Heart right ventricle (tissue), 16 donors: ENCODE data around the gene TTC24. TPM values are rescaled to one million over a fixed set of nuclear protein-coding genes. Genes with fewer than 3 reads are reported as not detected.

ENCODE experiments used
- ATAC-seq, 8 donors: fragments of 200-7000 bp; cut with Tn5 transposase; one replicate each; pipeline ENCODE4 v1.9.1; 2020; ENCODE audit warnings: mild to moderate bottlenecking in 8 of 8, moderate library complexity in 8 of 8, moderate number of reproducible peaks in 1 of 8
- DNase-seq, 2 donors: peaks; one replicate each; pipeline ENCODE4 v3.0.0-alpha.2; 2020
- H3K27ac ChIP-seq, 10 donors: fragments of 200-600 bp; sonication (generic) in 2 of 10; one replicate each; pipeline versions ENCODE4 v1.5.0 to v1.8.0; 2020 to 2022; ENCODE audit warnings: mild to moderate bottlenecking in 3 of 10
- H3K27me3 ChIP-seq, 7 donors: fragments of 200-600 bp; one replicate each; pipeline ENCODE4 v1.8.0; 2021 to 2022; ENCODE audit warnings: mild to moderate bottlenecking in 2 of 7
- H3K36me3 ChIP-seq, 9 donors: fragments of 200-600 bp; sonication (generic) in 1 of 9; one replicate each; pipeline versions ENCODE4 v1.5.0 to v1.8.0; 2020 to 2022; ENCODE audit warnings: mild to moderate bottlenecking in 2 of 9
- H3K4me1 ChIP-seq, 9 donors: fragments of 200-600 bp; sonication (generic) in 1 of 9; one replicate each; pipeline versions ENCODE4 v1.5.0 to v1.8.0; 2020 to 2022; ENCODE audit warnings: mild to moderate bottlenecking in 4 of 9
- H3K4me3 ChIP-seq, 10 donors: fragments of 200-600 bp; sonication (generic) in 2 of 10; one replicate each; pipeline versions ENCODE4 v1.5.0 to v1.8.0; 2020 to 2022; ENCODE audit warnings: mild to moderate bottlenecking in 7 of 10, moderate library complexity in 2 of 10
- H3K9me3 ChIP-seq, 11 donors: fragments of 200-600 bp in 10 of 11; sonication (generic) in 2 of 11; one replicate each; pipeline versions ENCODE4 v1.5.0 to v1.8.0; 2013 to 2022; ENCODE audit warnings: mild to moderate bottlenecking in 2 of 11, control low read depth in 1 of 11, moderate library complexity in 1 of 11
- WGBS, 2 donors: extraction: QIAGEN DNeasy Blood & Tissue Kit; methylation state at CpG; one replicate each; pipeline ENCODE4 v1.1.7; 2013; ENCODE audit warnings: inconsistent platforms in 1 of 2; 5-methylcytosine and 5-hydroxymethylcytosine counted together
- intact Hi-C, 10 donors: fragments of 100-400 bp; cut with DNase I; formaldehyde crosslinking; loops; one replicate each; pipeline versions ENCODE4 v1.11.1 to v1.14.2; 2022
- polyA plus RNA-seq, 2 donors: library from polyadenylated mRNA; stranded (reverse); fragments of 200-250 nt; gene quantifications; one replicate each; pipeline ENCODE4 v1.2.3, GENCODE V29; 2013
- total RNA-seq, 10 donors: library from RNA; stranded (reverse); fragmentation: NEBNext Ultra II Directional in 3 of 10; extraction: Animal tissue kit (Norgen Biotek cat#: 25700) in 3 of 10; gene quantifications; one replicate each; pipeline versions ENCODE4 v1.2.1 to v1.2.4, GENCODE V29; 2021 to 2023
- TF ChIP-seq, protein P1 (sequence below), 9 donors: fragments of 200-600 bp; sonication (generic) in 2 of 9; IDR thresholded peaks; one replicate each; pipeline versions ENCODE4 v1.5.0 to v1.8.0; 2021 to 2022; ENCODE audit warnings: antibody characterized with exemption in 9 of 9, mild to moderate bottlenecking in 5 of 9, moderate library complexity in 1 of 9
- donor health status: Arrhythmogenic right ventricular cardiomyopathy.
- donor health status: ischemic (EF 13 %, LVEDD 7.1; RV severe dilation, severe dysfunction).
- donor health status: healthy with polysubstance abuse.
- donor health status: DM: no; HTN: yes; CAD: no.
- donor health status: DM: no; HTN: no; CAD: no.
- donor health status: ischemic (EF 25% LVEDD 6.9; RV normal size, moderate dysfunction).
- donor health status: ischemic (EF 25% LVEDD 5.7; RV mildly dilated, moderate dysfunction).
- donor health status: healthy.
- donor health status: DM: yes; HTN: yes; CAD: no.
- donor health status: Ischemic cardiomyopathy.
- donor health status: ischemic (EF 35%, LVEDD 5.7; RV mildly dilated, moderate dysfunction).
- donor health status: nonischemic (EF 11% LVEDD 7.7; RV severe dilation, severe dysfunction).
- donor health status: DM: yes; HTN: yes; CAD: no.
- donor health status: PGD.
- donor health status: ischemic (EF 29% LVEDD 5.4; RV normal size, mild dysfunction).
- donor health status: nonischemic (EF 23%, LVEDD 6.1; RV moderate dilation, normal function).

The TTC24 gene
- total and polyA plus RNA-seq, 12 donors, result 0.03 to 0.21 TPM; not detected in 10

DNA sequence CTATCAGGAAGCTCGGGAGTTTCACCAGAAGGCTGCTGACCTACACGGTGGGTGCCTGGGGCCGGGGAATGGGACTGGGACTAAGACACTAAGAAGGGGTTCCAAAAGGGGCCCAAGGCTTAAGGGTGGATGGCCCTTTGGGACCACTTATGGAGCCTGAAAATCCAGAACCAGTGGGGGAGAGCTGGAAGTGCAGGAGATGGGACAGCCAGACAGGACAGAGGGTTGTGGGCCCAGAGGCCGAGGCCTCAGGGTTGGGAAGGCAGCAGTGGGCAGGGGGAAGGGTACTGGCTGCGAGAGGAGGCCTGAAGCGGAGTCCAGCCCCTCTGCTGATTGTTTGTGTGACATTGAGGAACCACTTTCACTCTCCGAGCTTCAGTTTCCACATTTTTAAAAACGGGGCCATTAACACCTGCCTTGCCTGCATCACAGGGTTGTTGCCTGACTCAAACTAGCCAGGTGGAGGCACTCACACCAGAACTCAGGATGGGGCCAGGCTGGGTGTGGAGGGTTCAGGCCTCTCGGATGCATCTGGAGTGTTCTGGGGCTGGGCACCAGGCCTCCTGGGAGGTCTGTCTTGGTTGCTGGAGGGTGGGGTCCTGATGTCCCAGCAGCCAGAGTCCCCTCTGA, 3.0 kb downstream of the TTC24 start:
- ATAC-seq (no peak), DNase-seq (no peak)
- H3K27ac ChIP-seq, result peak overlapping the region in 1 of 10 donors; percentile 58
- H3K4me1 ChIP-seq, result peaks cover 0 to 10% (median 4%) of the 10 kb centered on the region in 9 donors
- TF ChIP-seq, protein P1, sequence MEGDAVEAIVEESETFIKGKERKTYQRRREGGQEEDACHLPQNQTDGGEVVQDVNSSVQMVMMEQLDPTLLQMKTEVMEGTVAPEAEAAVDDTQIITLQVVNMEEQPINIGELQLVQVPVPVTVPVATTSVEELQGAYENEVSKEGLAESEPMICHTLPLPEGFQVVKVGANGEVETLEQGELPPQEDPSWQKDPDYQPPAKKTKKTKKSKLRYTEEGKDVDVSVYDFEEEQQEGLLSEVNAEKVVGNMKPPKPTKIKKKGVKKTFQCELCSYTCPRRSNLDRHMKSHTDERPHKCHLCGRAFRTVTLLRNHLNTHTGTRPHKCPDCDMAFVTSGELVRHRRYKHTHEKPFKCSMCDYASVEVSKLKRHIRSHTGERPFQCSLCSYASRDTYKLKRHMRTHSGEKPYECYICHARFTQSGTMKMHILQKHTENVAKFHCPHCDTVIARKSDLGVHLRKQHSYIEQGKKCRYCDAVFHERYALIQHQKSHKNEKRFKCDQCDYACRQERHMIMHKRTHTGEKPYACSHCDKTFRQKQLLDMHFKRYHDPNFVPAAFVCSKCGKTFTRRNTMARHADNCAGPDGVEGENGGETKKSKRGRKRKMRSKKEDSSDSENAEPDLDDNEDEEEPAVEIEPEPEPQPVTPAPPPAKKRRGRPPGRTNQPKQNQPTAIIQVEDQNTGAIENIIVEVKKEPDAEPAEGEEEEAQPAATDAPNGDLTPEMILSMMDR (IDR thresholded peaks at IDR 0.05), result no peak
- no peaks in the 10 kb centered on the region for H3K36me3 ChIP-seq
- no peaks in the 10 kb centered on the region for H3K9me3 ChIP-seq
- intact Hi-C loops, result loop anchor here in 5 of 10 donors (5.0 to 10.0 kb wide), 4 partner anchors 35 to 118 kb away; partner anchors contain the start of gene HAPLN2 (in 1 of the 5)
- 76 to 88% methylated on average over 9 of the region's 9 CpGs for WGBS, 2 donors
- no peaks in the 10 kb centered on the region for H3K27me3 ChIP-seq
- peak overlapping the region in 1 of 10 donors; percentile 27 for H3K4me3 ChIP-seq

DNA sequence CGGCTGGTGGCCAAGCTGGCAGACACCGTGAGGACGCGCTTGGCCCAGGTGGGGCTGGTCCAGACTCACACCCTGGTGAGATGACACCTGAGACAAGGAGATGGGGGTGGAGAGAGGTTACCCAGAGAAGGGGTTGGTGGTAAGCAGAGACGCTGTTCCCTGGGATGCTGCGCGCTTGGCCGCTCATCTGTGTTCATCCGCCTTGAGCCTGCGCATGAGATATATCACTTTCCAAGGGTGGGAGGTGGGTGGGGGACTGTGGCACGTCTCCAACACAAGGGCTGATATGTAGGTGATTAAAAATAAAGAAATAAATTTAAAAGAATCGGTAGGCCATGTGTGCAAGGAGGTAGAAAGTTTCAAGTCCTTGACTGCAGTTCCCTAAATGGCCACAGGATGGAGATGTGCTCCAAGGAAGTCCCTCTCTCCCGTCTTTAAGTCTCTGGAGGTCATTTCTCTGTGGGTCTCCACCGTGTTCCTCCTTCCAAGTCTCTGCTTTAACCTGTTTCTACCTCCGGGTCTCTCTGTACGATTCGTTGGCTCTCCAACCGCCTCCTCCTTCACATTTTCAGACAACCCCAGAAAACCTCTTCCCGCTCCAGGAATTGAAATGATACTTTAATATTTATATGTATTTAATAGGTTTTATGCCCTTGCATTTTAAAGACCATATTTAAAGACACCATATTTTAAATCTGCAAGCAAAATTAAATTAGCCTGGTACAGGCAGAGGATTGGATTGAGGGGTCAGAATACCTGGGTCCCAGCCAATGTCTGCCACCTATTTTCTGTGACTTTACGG, 4.5 kb downstream of the TTC24 start:
- Histone ChIP-seq H3K27me3 (no peaks in the 10 kb centered on the region), H3K4me1 (peaks cover 0 to 10% (median 4%) of the 10 kb centered on the region in 9 donors), H3K27ac (no peak overlapping the region), H3K9me3 (no peaks in the 10 kb centered on the region), H3K36me3 (no peaks in the 10 kb centered on the region), H3K4me3 (no peak overlapping the region)
- ATAC-seq (peak in 6 of 8 donors; percentile 36 to 68 (median 61)), DNase-seq (peak in 1 of 2 donors; percentile 82)
- intact Hi-C loops, result loop anchor here in 6 of 10 donors (2.0 to 10.0 kb wide), 6 partner anchors 25 to 119 kb away; partner anchors contain the start of gene HAPLN2 (in 1 of the 6)
- WGBS, 2 donors, result 52 to 56% methylated on average over 20 of the region's 20 CpGs
- TF ChIP-seq, protein P1 (IDR thresholded peaks at IDR 0.05), result peak; percentile 91 to 95 (median 93)

DNA sequence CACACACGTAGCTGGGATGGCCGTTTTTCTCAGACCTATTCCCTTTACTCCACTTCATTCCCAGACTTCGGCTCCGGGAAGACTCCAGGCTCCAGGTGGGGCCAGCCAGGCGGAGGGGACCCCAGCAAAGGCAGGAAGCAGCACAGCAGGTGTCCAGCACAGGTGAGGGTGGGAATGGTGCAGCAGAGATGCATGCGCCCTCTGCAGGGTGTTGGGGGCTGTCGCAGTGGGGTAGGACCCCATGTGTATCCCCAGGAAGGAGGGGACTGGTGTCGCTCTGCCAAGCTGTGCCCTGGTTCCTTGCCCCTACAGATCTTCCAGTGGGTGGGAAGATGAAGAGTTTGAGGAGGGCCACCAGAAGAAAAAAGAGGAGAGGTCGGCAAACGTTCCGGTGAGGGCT, 5.3 kb downstream of the TTC24 start:
- no peak for ATAC-seq
- Histone ChIP-seq H3K36me3 (no peaks in the 10 kb centered on the region), H3K27me3 (no peaks in the 10 kb centered on the region), H3K9me3 (no peaks in the 10 kb centered on the region), H3K4me3 (no peak overlapping the region), H3K27ac (no peak overlapping the region), H3K4me1 (peaks cover 0 to 10% (median 4%) of the 10 kb centered on the region in 9 donors)
- 41 to 44% methylated on average over 11 of the region's 11 CpGs for WGBS, 2 donors
- TF ChIP-seq, protein P1 (IDR thresholded peaks at IDR 0.05), result no peak
- intact Hi-C loops, result loop anchor here in 7 of 10 donors (2.0 to 10.0 kb wide), 7 partner anchors 24 to 133 kb away; partner anchors contain the start of gene HAPLN2 (in 1 of the 7)
- DNase-seq, result no peak

DNA sequence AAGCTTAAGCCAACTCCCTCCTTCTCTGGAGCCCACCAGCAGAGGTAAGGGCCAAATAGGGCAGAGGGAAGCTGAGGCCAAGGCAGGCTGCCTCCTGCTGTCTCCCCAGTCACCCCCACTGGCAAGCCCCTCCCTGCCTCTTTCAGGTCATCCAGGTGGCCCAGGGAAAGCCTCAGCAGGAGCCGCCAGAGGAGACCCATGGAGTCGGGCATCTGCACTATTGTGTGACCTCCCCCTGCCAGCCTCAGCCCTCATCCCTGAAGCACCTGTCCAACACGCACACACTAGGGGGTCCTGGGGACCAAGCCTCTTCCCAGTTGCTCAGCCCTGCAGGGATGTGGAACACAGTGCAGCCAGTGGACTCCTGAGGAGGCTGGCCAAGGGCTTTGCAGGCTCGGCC, 6.8 kb downstream of the TTC24 start:
- H3K4me1 ChIP-seq, result peaks cover 0 to 17% (median 8%) of the 10 kb centered on the region in 9 donors
- no peak for DNase-seq
- H3K27me3 ChIP-seq, result no peaks in the 10 kb centered on the region
- no peak overlapping the region for H3K4me3 ChIP-seq
- intact Hi-C loops, result loop anchor here in 2 of 10 donors (5.0 to 10.0 kb wide), 2 partner anchors 122 to 134 kb away; no protein-coding TSS in a partner anchor
- H3K9me3 ChIP-seq, result no peaks in the 10 kb centered on the region
- 70 to 87% methylated on average over 4 of the region's 4 CpGs for WGBS, 2 donors
- no peak overlapping the region for H3K27ac ChIP-seq
- ATAC-seq, result no peak
- no peaks in the 10 kb centered on the region for H3K36me3 ChIP-seq
- TF ChIP-seq, protein P1 (IDR thresholded peaks at IDR 0.05), result no peak
